ENCODE data around the gene FAM237A. TPM values are rescaled to one million over a fixed set of nuclear protein-coding genes. Genes with fewer than 3 reads are reported as not detected.

Gene FAM237A
- not detected for polyA plus RNA-seq (2013, experiment 1 of 2)
- polyA plus RNA-seq (2013, experiment 2 of 2), result not detected

DNA sequence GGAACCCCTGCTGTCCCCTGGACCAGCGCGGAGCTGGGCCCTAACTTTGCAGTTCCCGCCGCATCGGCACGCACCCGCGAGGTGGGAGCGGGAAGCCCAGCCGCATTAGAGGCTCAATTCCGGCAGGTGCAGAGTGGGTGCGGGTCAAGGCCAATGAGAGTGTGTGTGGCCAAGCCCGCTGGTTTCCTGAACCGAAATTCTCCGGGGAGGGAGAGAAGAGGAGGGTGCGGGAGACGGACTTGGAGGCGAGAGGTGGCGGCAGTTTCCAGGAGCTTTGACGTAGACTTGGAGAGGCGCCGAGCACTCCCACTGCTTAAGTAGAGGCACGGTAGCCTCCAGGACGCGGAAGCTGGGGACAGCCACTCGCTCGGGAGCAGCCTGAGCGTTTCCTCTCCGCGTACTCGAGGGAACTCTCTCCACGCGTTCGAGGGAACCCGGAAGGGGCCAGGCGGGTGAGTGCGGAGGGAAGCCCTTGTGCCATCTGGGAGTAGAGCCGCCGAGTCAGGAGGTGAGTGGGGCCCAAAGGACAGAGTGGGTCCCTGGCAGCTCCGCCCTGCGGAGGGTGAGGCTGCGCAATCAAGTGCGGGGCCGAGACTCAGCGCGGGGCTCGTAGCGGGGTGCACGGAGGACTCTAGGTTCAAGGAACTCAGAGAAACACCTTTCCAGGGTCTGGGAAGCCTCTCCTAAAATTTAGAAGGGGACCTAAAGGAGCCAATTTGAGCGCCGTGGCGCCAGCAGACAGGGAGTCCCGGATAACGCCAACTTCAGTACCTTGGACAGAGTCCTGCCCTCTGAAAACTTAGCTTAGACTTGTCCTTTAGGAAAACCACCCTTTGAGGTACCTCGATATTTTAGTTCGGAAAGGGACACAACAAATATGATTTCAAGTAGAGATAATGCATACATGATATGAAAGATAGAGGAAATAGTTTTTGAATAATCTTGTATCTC is at the start of gene FAM237A:
Gene FAM237A, plus strand, starts transcription at position 413 of the 951 bp plus-strand sequence. CDS start 1,750 bp downstream, outside the sequence.
- WGBS, result 2% methylated on average over 54 of the region's 56 CpGs
- no peak within 1 kb of the TSS for H3K27ac ChIP-seq (ENCODE audit: low read depth, low read length)
- no peaks in the 10 kb centered on the region for H3K9me3 ChIP-seq (ENCODE audit: insufficient read depth, low read depth, low read length)
- H3K9ac ChIP-seq (ENCODE audit: low read depth, low read length), result no peak within 1 kb of the TSS
- H3K4me1 ChIP-seq (ENCODE audit: insufficient read depth, low read length), result no peaks in the 10 kb centered on the region
- H3K36me3 ChIP-seq (ENCODE audit: insufficient read depth, low read length), result no peaks in the 10 kb centered on the region
- peaks cover 63% of the 10 kb centered on the region for H3K27me3 ChIP-seq (ENCODE audit: insufficient read depth, low read length)
- H3K4me3 ChIP-seq (ENCODE audit: low read length), result peak within 1 kb of the TSS; percentile 60

DNA sequence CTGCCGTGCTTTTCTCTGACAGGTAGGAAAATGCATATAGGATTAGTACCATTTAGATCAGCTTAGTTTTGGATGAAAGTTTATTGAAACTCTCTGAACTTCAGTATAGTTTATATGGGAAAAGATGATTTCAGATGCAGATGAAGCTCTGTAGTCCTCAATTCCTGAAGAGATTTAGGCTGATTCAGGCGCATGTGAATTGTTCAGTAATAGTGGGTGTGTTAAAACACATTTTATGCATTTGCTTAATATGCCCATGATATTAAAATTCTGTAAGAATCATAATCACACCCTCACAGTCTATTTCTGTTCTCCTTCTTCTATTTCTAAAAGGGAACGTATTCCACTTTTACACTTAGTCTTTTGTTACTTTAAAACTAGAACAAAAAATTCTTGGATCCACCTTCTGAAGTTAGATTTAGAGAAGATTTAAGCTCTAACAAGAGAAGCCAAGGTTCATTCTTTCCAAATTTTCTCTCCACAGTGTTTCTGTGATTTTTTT is 44.5 kb upstream of the FAM237A start:
- H3K4me3 ChIP-seq (ENCODE audit: low read length), result no peak overlapping the region
- 97% methylated on average over 3 of the region's 3 CpGs for WGBS
- peaks cover 5% of the 10 kb centered on the region; the same call in 1 of the 2 replicates for H3K36me3 ChIP-seq (ENCODE audit: insufficient read depth, low read length)
- no peaks in the 10 kb centered on the region for H3K4me1 ChIP-seq (ENCODE audit: insufficient read depth, low read length)
- H3K27me3 ChIP-seq (ENCODE audit: insufficient read depth, low read length), result no peaks in the 10 kb centered on the region
- no peak overlapping the region for H3K9ac ChIP-seq (ENCODE audit: low read depth, low read length)
- no peaks in the 10 kb centered on the region for H3K9me3 ChIP-seq (ENCODE audit: insufficient read depth, low read depth, low read length)
- H3K27ac ChIP-seq (ENCODE audit: low read depth, low read length), result no peak overlapping the region

DNA sequence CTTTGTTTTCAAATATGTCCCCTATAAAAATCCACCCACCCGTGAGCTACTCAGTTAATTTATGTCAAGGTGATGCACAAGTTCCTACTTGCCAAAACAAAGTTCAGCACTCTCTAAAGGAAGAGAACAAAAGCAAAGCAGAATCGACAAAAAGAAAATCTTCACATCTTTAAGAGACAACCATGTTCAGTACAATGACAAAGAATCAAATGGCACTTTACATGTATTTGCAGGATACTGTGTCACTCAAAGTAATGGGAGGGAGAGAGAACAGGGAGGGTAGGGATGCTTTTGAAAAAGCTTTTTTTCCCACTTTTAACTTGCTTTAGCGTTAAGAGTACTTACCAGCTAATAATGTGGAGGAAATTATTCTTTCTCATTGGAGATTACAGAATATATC is 39.0 kb upstream of the FAM237A start:
- no peaks in the 10 kb centered on the region for H3K36me3 ChIP-seq (ENCODE audit: insufficient read depth, low read length)
- H3K4me1 ChIP-seq (ENCODE audit: insufficient read depth, low read length), result no peaks in the 10 kb centered on the region
- WGBS, result 90% methylated on average over 2 of the region's 3 CpGs
- no peaks in the 10 kb centered on the region for H3K9me3 ChIP-seq (ENCODE audit: insufficient read depth, low read depth, low read length)
- H3K9ac ChIP-seq (ENCODE audit: low read depth, low read length), result no peak overlapping the region
- no peaks in the 10 kb centered on the region for H3K27me3 ChIP-seq (ENCODE audit: insufficient read depth, low read length)
- no peak overlapping the region for H3K27ac ChIP-seq (ENCODE audit: low read depth, low read length)
- no peak overlapping the region for H3K4me3 ChIP-seq (ENCODE audit: low read length)

DNA sequence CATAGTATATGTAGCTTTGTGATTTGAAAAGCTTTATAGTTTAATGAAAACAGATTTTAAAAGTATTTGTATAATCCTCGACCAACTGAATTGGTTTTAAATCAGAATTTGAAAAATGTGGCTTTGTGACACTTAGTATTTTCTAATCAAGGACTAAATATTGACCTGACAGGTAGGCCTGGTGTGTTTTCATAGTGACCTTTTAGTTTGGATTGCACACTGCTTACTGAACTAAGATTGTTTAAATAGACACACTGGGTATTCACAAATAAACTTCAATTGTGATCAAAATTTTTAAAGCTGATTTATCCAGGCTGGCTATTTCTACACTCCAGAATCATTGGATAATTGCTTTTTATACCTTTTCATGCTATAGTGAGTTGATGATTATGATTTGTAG is 31.8 kb upstream of the FAM237A start:
- no peaks in the 10 kb centered on the region for H3K27me3 ChIP-seq (ENCODE audit: insufficient read depth, low read length)
- no peak overlapping the region for H3K4me3 ChIP-seq (ENCODE audit: low read length)
- H3K9me3 ChIP-seq (ENCODE audit: insufficient read depth, low read depth, low read length), result no peaks in the 10 kb centered on the region
- no peak overlapping the region for H3K9ac ChIP-seq (ENCODE audit: low read depth, low read length)
- 93% methylated on average over 1 of the region's 1 CpG for WGBS
- no peak overlapping the region for H3K27ac ChIP-seq (ENCODE audit: low read depth, low read length)
- H3K36me3 ChIP-seq (ENCODE audit: insufficient read depth, low read length), result no peaks in the 10 kb centered on the region; the same call in 1 of the 2 replicates
- H3K4me1 ChIP-seq (ENCODE audit: insufficient read depth, low read length), result peaks cover 13% of the 10 kb centered on the region; the same call in 1 of the 2 replicates

DNA sequence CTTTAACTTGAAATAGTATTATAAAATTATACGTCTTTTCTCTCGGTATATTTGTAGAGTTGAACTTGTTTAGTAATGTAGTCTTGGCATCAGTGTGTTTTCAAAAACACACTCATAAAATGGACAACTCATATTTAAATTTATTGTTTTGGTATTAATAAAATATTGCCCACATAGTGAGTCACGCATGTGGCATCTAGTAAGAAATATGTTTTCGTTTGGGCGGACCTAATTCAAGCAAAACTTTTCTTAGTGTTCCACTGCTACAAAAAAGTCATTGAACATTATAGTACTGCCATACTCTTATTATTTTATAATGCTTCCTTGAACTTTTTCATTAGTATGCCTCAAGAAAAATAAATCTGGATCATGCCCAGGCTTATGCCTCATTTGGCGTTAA is 31.1 kb upstream of the FAM237A start:
- Histone ChIP-seq H3K36me3 (ENCODE audit: insufficient read depth, low read length) (no peaks in the 10 kb centered on the region; the same call in 1 of the 2 replicates), H3K4me1 (ENCODE audit: insufficient read depth, low read length) (peaks cover 15% of the 10 kb centered on the region; the same call in 1 of the 2 replicates), H3K27me3 (ENCODE audit: insufficient read depth, low read length) (no peaks in the 10 kb centered on the region), H3K9ac (ENCODE audit: low read depth, low read length) (no peak overlapping the region), H3K27ac (ENCODE audit: low read depth, low read length) (no peak overlapping the region), H3K4me3 (ENCODE audit: low read length) (no peak overlapping the region), H3K9me3 (ENCODE audit: insufficient read depth, low read depth, low read length) (no peaks in the 10 kb centered on the region)
- 98% methylated on average over 4 of the region's 6 CpGs for WGBS

DNA sequence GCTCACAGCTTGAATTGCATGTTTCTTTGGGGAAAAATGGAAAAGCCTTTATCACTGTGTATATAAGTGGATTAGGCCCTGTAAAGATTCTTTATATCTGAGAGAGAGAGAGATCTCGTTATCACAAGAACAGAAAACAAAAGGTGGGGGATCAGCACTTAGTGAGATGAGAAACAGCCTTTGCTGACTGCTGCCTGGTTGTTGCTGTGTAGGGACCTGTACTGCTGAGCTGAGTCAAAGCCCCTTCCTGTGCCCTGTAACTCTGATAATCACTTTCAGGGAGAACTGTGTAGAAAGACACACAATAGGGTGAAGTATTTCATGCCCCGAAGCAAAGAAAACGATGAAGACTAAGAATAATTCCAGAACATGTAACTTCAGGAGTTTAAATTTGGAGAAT is 30.6 kb upstream of the FAM237A start:
- 86% methylated on average over 3 of the region's 3 CpGs for WGBS
- H3K4me3 ChIP-seq (ENCODE audit: low read length), result no peak overlapping the region

DNA sequence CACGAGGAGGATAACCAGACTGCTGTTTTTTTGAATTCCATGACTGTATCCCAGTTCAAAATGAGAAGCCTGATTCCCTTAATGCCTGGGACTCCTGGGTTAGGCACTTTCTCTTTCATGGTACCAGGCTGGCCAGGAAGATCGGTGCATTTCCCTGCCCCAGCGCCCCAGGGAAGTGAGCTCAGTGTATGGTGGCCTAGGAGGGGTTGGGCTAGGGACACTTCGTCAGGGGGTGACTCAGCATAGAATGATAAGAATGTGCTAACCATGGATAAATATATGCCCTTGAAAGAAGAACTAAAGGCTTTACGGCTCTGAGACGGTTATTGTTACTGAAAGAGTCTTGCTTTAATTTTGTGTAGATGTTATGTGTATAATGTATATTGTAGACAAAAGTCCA is 27.5 kb upstream of the FAM237A start:
- H3K9ac ChIP-seq (ENCODE audit: low read depth, low read length), result no peak overlapping the region
- WGBS, result 91% methylated on average over 6 of the region's 6 CpGs
- no peak overlapping the region for H3K27ac ChIP-seq (ENCODE audit: low read depth, low read length)
- no peak overlapping the region for H3K4me3 ChIP-seq (ENCODE audit: low read length)
- H3K36me3 ChIP-seq (ENCODE audit: insufficient read depth, low read length), result no peaks in the 10 kb centered on the region; the same call in 1 of the 2 replicates
- H3K4me1 ChIP-seq (ENCODE audit: insufficient read depth, low read length), result peaks cover 15% of the 10 kb centered on the region; the same call in 1 of the 2 replicates
- H3K9me3 ChIP-seq (ENCODE audit: insufficient read depth, low read depth, low read length), result no peaks in the 10 kb centered on the region
- no peaks in the 10 kb centered on the region for H3K27me3 ChIP-seq (ENCODE audit: insufficient read depth, low read length)

More for the DNA sequence above, 30.6 kb upstream of the FAM237A start:
- Histone ChIP-seq H3K4me1 (ENCODE audit: insufficient read depth, low read length) (peaks cover 15% of the 10 kb centered on the region; the same call in 1 of the 2 replicates), H3K27me3 (ENCODE audit: insufficient read depth, low read length) (no peaks in the 10 kb centered on the region), H3K36me3 (ENCODE audit: insufficient read depth, low read length) (no peaks in the 10 kb centered on the region; the same call in 1 of the 2 replicates), H3K27ac (ENCODE audit: low read depth, low read length) (no peak overlapping the region), H3K9ac (ENCODE audit: low read depth, low read length) (no peak overlapping the region), H3K9me3 (ENCODE audit: insufficient read depth, low read depth, low read length) (no peaks in the 10 kb centered on the region)

DNA sequence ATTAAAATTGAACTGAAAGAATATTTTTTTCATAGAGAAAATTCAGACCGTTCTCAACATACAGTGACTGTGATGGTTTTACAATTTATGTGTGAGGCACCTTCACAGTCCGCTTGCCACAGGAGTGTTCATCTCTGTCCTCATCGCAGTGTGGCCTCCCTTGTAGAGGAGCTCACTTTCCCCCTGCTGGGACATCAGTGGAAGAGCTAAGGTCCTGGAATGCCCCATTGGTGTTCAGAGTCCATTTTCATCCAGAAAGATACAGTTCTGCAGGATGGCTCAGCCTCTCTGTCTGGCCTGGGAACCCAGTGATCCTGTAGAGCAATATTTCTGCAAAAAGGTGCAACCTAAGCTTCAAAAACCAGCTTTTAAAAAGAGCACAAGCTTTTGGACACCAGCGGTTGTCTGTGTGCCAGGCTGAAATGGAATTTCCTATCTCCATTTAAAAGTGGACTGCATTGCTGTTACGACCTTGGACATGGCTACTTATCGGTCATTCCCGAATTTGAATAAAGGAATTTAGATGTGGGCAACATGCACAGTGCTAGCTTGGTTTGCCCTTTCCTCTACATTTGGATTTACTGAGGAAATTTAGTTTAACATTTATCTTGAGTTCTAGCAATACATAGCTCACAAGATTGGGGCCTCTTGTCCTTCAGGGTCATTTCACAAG is 26.7 kb upstream of the FAM237A start:
- 78% methylated on average over 7 of the region's 7 CpGs for WGBS
- no peaks in the 10 kb centered on the region for H3K27me3 ChIP-seq (ENCODE audit: insufficient read depth, low read length)
- H3K36me3 ChIP-seq (ENCODE audit: insufficient read depth, low read length), result no peaks in the 10 kb centered on the region; the same call in 1 of the 2 replicates
- no peak overlapping the region for H3K4me3 ChIP-seq (ENCODE audit: low read length)
- H3K27ac ChIP-seq (ENCODE audit: low read depth, low read length), result no peak overlapping the region
- no peak overlapping the region for H3K9ac ChIP-seq (ENCODE audit: low read depth, low read length)
- no peaks in the 10 kb centered on the region for H3K9me3 ChIP-seq (ENCODE audit: insufficient read depth, low read depth, low read length)
- peaks cover 15% of the 10 kb centered on the region; the same call in 1 of the 2 replicates for H3K4me1 ChIP-seq (ENCODE audit: insufficient read depth, low read length)

DNA sequence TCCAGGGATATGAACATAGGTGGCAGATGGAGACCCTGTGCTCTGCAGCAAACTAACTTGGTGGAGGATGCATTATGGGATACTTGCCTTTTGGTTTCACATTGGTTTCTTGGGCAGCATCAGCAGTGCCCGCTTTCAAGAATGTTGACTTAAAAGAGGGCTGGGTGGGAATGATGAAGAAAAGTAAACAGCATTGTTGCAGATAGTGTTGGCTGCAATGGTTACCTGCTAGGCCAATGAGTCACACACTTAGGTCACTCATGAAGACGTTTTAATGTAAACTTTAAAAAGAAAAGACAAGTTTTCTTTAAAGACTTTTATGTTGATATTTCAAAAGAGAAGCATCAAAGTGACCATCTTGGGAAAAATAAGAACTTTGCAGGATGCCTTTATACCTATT is 26.1 kb upstream of the FAM237A start:
- Histone ChIP-seq H3K27ac (ENCODE audit: low read depth, low read length) (no peak overlapping the region), H3K9me3 (ENCODE audit: insufficient read depth, low read depth, low read length) (no peaks in the 10 kb centered on the region), H3K4me3 (ENCODE audit: low read length) (no peak overlapping the region), H3K27me3 (ENCODE audit: insufficient read depth, low read length) (no peaks in the 10 kb centered on the region), H3K9ac (ENCODE audit: low read depth, low read length) (no peak overlapping the region), H3K36me3 (ENCODE audit: insufficient read depth, low read length) (no peaks in the 10 kb centered on the region; the same call in 1 of the 2 replicates), H3K4me1 (ENCODE audit: insufficient read depth, low read length) (peaks cover 14% of the 10 kb centered on the region; the same call in 1 of the 2 replicates)
- WGBS, result 80% methylated on average over 2 of the region's 2 CpGs

DNA sequence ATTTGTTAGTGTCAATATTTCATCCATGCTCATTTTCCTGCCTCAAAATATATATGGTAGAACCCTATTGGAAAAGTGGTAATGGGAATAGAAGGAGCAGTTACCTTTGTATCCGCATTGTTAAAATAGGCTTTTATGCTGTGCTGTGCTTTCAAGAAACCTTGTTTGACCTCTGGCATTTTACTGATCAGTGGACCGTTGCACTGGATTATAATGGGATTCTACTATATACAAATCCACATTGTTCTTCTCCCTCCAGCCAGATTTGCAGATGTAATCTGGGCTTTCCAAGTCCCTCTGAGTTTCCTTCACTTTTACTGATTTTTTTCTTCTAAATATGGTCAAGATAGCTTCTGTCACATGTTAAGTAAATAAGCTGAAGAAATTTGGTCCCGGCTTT is 23.3 kb upstream of the FAM237A start:
- no peaks in the 10 kb centered on the region for H3K9me3 ChIP-seq (ENCODE audit: insufficient read depth, low read depth, low read length)
- no peaks in the 10 kb centered on the region for H3K27me3 ChIP-seq (ENCODE audit: insufficient read depth, low read length)
- H3K4me1 ChIP-seq (ENCODE audit: insufficient read depth, low read length), result peaks cover 2% of the 10 kb centered on the region; the same call in 1 of the 2 replicates
- 91% methylated on average over 3 of the region's 3 CpGs for WGBS
- no peaks in the 10 kb centered on the region for H3K36me3 ChIP-seq (ENCODE audit: insufficient read depth, low read length)
- H3K9ac ChIP-seq (ENCODE audit: low read depth, low read length), result no peak overlapping the region
- no peak overlapping the region for H3K27ac ChIP-seq (ENCODE audit: low read depth, low read length)
- no peak overlapping the region for H3K4me3 ChIP-seq (ENCODE audit: low read length)

DNA sequence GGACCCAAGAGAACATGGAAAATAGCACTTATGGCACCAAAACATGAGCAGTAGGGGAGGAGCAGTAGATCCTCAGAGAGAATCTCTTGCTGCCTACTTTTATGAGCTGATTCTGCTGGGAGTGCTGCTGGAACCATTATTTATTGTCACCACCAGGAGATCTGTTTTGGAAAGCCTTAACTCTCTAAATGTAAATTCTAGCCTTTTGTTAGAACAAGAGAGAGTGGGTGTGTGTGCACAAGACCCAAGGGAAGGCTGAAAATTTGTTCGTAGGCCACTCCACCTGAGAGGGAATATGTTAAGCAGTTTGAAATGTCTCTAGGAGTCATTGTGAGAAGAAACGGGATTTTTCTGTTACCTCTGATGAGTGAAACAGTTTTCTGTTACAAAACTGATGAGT is 16.2 kb upstream of the FAM237A start:
- Histone ChIP-seq H3K27me3 (ENCODE audit: insufficient read depth, low read length) (no peaks in the 10 kb centered on the region), H3K4me1 (ENCODE audit: insufficient read depth, low read length) (peaks cover 5% of the 10 kb centered on the region; the same call in 1 of the 2 replicates), H3K9me3 (ENCODE audit: insufficient read depth, low read depth, low read length) (no peaks in the 10 kb centered on the region), H3K4me3 (ENCODE audit: low read length) (no peak overlapping the region), H3K9ac (ENCODE audit: low read depth, low read length) (no peak overlapping the region), H3K27ac (ENCODE audit: low read depth, low read length) (no peak overlapping the region), H3K36me3 (ENCODE audit: insufficient read depth, low read length) (no peaks in the 10 kb centered on the region)
- 67% methylated on average over 2 of the region's 2 CpGs for WGBS

All from HUES64 (cell line).